DOHH2 (cell line): ENCODE data around the gene PDZRN3.

ENCODE experiments used
- EZH2phosphoT487 ChIP-seq: fragments of 200-600 bp; sonication (generic); IDR thresholded peaks from 2 replicates; pipeline ENCODE4 v1.6.1; 2017; ENCODE audit warnings: borderline replicate concordance, mild to moderate bottlenecking, antibody characterized with exemption, low read length, moderate library complexity, mixed read lengths
- TF ChIP-seq, protein P1 (sequence below): fragments of 200-600 bp; sonication (generic); IDR thresholded peaks from one replicate; pipeline ENCODE4 v1.5.1; 2014; ENCODE audit warnings: antibody characterized with exemption, mild to moderate bottlenecking, low read depth, low read length; ENCODE audit not compliant: poor library complexity, severe bottlenecking

DNA sequence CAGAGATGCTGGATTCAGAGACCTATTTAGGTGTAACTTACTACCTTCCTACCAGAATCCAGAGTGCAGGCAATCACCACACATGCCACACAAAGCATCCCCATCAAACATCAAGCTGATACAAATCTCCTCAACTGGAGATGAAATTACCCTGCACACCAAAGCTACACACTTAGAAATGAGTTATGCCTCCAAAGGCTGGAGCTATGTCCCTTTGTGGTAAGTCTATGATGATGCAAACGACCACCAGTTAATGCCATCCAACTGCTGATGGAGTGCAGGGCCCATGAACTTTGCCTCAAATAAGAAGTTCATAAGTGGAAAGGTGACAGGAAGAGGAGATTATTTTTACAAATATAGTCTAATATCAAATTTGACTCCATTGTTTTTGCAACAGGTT, 38.1 kb downstream of the PDZRN3 start:
- TF ChIP-seq EZH2phosphoT487 = no peak
- TF ChIP-seq, protein P1, sequence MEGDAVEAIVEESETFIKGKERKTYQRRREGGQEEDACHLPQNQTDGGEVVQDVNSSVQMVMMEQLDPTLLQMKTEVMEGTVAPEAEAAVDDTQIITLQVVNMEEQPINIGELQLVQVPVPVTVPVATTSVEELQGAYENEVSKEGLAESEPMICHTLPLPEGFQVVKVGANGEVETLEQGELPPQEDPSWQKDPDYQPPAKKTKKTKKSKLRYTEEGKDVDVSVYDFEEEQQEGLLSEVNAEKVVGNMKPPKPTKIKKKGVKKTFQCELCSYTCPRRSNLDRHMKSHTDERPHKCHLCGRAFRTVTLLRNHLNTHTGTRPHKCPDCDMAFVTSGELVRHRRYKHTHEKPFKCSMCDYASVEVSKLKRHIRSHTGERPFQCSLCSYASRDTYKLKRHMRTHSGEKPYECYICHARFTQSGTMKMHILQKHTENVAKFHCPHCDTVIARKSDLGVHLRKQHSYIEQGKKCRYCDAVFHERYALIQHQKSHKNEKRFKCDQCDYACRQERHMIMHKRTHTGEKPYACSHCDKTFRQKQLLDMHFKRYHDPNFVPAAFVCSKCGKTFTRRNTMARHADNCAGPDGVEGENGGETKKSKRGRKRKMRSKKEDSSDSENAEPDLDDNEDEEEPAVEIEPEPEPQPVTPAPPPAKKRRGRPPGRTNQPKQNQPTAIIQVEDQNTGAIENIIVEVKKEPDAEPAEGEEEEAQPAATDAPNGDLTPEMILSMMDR = no peak
